Forelimb muscle (tissue), 1 donor: Measurements from ENCODE around the gene SLIT3. TPM values are rescaled to one million over a fixed set of nuclear protein-coding genes. Genes with fewer than 3 reads are reported as not detected.
A peak's percentile ranks its signal among the peaks of the same experiment; 100 is the strongest.

ENCODE experiments used
- DNase-seq: peaks from one replicate; pipeline ENCODE4 v3.0.0-alpha.2; 2013; ENCODE audit warnings: low read depth
- polyA plus RNA-seq: library from polyadenylated mRNA; unstranded; fragments of 120-200 nt; gene quantifications from one replicate; pipeline ENCODE4 v1.2.1, GENCODE V29; 2013; ENCODE audit not compliant: insufficient read length

Gene SLIT3
- 6.8 TPM for polyA plus RNA-seq

DNA sequence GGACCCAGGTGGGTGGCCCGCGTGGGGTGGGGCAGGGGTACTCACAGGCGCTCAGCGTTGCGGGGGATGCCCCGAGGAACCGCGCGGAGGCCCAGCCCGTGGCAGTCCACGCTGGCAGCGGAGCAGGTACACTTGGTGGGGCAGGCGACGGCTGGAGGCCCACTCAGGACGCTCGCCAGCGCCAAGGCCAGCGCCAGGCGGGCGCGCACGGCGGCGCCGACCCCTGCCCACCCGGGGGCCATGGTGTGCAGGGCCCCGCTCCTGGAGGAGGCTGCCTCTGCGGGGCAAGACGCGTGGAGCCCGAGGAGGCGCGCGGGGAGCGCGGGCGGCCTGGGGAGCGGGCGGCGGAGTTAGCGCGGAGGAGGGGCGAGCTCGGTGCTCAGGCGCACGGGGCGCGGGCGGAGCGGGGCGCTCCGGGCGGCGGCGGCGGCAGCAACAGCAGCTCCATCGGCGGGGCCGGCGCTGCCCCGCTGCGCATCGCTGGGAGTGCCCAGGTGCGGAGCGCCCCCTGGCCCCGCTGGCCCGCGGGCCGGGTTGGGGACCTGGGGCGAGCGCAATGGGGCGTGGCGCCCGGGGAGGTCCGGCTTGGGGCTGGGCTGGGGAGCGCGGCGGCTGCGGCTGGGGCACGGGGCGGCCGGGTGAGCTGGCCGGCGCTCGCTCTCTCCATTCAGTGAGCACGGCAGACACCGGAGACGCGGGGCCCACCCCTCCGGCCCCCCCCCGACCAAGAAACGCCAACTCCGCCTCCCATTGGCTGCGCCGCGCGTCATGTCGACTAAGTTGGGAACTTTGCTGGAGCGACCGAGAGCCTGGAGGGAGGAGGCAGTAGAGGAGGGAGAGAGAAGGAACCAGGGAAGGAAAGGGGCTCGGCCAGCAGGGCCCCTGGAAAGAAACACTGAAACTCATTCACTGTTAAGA is at the start of gene SLIT3:
Gene SLIT3 (minus strand): TSS at position 672 of the 918 bp plus-strand sequence. CDS start 430 bp downstream, at position 242.
- DNase-seq, result peak; percentile 20

DNA sequence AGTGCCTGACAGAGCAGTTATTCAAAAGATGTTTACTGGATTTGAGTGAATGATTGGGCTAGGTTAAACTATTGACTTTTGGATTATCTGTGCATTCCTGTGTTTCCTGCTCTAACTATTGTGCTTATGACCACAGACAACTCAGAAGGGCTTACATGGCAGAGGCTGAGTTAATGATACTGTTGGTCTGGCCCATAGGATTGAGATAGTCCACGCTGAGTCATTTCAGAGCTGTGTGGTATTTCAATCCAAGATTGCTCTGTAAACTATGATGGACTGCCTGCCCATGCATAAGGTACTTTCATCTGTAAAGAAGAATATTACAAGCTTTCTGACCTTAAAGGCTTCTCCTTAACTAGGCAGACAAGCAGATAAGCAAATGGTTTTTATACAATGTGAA is 49.1 kb upstream of the SLIT3 start:
- DNase-seq, result no peak

DNA sequence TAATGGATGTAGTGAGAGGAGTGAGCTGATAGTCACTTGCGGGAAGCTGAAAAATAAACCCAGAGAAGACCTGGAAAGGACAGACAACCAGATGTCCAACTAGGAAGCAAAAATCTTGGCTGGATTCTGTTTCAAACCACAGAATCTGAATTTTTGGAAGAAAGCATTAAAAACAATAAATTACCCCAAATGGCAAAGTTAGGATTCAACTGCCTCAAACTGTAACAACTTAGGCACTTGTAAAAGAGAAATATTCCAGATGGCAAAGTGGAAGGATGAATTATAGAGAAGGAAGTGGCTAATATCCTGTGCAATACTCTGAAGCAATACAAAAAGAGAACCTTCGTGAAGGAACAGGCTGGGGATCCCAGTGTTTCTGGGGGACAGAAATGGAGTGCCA is 46.8 kb upstream of the SLIT3 start:
- no peak for DNase-seq

DNA sequence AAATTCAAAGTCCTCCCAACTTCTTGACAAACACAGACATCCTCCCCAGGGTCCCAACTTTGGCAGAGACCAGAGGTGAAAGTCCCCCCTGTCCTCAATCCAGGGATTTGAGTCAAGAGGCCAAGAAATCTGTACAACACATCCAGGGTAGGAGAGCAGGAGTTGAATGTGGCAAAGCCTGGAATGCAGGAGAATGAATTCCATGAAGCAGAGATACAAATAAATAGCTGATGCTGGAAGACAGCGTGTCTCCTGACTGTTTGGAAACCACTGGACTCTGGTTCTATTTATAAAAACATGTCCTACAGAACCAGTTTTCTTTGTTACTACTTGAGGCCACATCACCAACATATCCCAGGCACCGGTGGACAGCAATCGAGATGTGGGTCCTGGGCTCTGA is 43.7 kb upstream of the SLIT3 start:
- DNase-seq, result no peak

DNA sequence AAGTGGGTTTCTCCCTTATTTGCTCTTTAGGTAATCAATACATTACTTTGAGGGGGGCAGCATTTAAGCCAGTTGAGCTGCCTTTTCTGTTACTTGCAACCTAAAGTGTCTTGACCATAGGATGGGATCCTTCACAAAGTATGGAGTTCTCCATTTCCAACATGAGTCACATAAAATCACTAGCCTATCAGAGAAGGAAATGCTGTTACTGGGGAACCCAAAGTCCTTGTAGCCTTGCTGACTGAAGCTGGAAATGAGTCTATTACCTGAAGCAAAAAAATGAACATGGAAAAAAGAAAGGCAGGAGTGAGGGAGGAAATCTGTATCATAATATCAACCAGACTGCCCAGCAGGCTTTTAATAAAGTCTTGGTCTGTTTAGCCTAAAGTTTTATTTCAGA is 42.8 kb upstream of the SLIT3 start:
- DNase-seq, result no peak

DNA sequence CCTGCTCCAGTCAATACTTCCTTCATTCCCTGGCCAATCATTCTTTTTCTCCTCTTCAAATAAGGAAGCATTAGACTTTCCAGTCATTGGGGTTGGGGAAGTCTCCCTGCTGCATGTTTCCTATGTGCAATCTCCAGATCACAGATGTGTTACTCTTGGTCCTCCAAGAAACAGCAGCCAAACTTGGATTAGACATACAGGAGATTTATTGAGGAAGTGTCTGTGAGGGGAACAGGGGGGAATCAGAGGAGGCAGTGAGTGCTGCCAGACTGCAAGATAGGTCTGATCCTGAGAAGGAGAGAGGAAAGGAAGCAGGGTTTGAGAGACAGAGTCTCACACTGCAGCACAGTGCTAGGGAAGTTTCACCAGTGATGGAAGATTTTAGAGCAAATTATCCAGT is 40.6 kb upstream of the SLIT3 start:
- no peak for DNase-seq

GRCh38 chr5:169339869-169340268 is 38.9 kb upstream of the SLIT3 start:
- DNase-seq, result no peak

DNA sequence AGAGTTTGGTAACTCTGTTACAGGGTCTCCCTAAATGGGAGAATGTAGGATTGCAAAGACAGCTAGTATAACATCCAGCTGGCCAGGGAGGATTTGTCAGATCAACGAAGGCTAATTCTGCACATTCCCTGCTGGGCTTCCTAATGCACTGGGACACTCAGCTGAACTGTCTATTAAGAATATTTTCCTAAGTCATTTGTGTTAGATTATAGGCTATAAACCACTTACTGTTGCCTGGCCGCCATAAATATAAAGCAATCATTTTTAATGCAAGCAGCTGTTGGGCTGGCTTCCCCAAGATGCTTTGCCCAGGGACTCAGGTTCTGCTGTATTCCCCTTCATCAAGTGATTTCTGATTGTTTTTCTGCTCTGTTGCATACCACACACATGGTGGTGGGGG is 35.3 kb upstream of the SLIT3 start:
- DNase-seq, result no peak

DNA sequence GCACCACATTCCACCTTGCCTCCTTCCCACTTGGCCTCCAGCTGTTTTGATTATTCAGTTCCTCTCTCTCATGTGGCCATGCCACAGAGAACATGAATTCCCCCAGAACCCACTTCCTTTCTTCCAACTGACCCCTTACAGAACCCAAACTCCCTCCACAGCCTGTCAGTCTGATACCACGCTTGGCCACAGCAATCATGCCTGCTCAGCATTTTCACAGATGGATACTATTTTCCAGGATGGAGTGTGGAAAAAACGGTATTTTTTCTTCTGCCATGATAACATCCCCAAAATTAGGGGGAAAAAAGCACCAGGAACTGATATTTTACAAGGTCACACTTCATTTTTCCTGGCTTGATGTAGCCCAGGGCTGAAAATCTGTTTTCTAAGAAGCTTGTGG is 34.9 kb upstream of the SLIT3 start:
- DNase-seq, result no peak

DNA sequence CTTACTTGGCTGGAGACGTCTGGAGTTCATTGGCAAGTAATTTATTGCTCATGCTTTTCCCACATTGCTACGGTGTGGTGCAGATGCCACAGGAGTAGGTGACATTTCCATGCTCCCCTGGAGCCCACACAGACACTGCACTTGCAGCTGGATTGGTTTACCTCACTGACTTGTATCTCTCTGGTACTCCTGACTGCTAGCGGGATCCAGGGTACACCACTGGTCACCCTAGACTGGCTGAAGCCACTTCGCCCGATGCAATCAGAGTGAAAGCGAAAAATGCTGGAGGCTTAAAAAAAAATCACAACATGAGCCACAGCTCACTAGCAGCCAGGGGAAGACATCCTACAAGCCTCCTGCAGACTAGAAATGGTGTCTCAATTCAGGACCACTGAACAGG is 32.6 kb upstream of the SLIT3 start:
- no peak for DNase-seq

GRCh38 chr5:169331292-169331852 is 30.4 kb upstream of the SLIT3 start:
- DNase-seq, result no peak

DNA sequence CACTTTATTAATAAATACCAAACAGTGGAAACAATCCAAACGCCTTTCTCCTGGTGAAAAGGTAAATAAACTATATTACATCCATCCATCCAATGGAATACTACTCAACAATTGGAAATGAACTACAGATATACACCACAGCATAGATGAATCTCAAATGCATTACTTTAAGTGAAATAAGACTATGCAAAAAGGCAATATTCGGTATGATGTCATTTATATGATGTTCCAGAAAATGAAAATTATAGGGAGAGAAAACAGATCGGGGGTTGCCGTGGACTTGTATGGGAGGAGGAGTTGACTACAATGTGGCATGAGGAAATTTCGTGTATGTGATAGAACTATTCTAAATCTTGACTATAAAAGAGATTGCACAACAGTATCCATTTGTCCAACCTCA is 27.5 kb upstream of the SLIT3 start:
- DNase-seq, result no peak

- no peak for DNase-seq
Measured at GRCh38 chr5:169325273-169325672, 24.3 kb upstream of the SLIT3 start.

- no peak for DNase-seq
Measured at GRCh38 chr5:169318556-169318955, 17.6 kb upstream of the SLIT3 start.

- DNase-seq, result no peak
Measured at GRCh38 chr5:169307646-169308045, 6.7 kb upstream of the SLIT3 start.

DNA sequence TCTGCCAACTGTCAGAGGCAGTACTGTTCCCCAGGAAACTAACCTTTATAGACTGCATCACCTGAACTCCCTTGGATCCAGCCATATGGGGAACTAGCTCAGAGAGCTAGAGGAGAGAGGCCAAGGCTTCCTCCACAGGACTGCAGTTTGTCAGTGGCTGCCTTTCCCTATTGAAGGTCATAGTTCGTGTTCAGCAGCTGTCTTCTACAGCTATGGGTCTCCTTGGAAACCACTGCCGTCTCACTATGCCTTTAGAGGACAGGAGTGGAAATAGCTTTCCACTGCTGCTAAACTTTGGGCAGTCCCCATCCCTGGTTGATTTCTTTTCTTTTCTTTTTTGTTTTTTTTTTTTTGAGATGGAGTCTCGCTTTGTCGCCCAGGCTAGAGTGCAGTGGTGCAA is 4.4 kb upstream of the SLIT3 start:
- no peak for DNase-seq

DNA sequence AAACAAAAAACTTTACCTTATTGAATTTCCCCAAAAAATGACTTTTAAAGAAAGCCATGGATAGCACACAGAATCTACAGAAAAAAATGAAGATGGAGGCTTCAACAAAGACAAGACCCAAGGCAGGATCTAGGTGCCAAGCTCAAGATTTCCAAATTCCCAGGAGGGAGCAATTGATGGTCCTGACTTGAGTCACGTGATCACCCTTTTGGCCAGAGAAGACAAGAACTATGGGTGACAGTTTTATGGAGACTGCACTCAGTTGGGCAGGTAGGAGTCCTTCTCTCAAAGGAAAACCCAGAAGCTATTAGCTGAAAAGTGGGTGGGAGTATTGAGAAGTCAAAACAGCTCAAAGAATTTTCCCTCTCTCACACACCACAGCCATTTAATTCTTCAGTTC is 3.2 kb upstream of the SLIT3 start:
- no peak for DNase-seq

DNA sequence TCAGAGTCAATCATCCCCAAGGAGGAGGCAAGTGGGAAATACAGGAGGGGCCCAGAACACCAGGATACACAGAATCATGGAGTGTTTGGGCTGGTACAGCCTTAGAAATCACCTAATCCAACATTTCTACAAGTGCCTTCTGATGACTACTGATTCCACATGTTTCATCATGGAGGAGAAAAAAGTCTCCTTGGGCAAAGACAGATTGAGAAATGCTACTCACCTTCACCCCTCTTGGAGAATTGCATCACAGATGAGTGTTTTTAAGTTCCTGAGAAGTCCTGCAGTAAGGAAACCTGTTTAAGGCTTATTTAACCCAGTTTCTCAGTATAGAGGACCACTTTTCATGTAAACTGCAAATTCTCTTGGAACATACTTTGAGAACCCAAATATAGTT is 2.2 kb upstream of the SLIT3 start:
- no peak for DNase-seq

DNA sequence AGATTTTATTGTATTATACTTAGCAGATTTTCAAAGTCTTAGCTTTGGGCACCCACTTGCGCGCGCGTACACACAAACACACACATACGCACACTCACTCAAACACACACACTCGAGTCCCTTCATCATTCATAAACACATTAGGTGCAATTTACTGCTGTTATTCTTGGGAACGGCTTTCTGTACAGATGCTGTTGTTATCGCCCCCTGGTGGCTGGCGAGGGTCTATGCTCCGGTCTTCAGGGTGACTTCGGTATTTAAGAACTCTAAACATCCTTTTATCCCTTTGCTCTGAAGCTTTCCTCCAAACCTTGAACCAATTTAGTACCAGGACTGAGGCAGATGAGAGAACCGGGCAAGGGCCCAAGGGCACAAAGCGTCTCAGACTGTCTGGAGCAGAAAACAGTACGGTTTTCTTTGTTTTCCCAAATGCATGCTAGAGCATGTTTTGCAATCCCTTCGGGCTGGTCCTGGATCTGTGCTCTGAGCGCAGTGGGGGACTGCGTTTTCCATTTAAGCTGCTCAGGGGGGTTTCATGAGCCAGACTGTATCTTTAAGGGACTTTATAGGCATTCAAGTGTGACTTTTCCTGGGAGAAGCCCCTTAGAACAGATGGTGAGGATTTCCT is 1.7 kb upstream of the SLIT3 start:
- DNase-seq, result peak; percentile 41

GRCh38 chr5:169301986-169302385 is 1.0 kb upstream of the SLIT3 start:
- DNase-seq, result no peak

DNA sequence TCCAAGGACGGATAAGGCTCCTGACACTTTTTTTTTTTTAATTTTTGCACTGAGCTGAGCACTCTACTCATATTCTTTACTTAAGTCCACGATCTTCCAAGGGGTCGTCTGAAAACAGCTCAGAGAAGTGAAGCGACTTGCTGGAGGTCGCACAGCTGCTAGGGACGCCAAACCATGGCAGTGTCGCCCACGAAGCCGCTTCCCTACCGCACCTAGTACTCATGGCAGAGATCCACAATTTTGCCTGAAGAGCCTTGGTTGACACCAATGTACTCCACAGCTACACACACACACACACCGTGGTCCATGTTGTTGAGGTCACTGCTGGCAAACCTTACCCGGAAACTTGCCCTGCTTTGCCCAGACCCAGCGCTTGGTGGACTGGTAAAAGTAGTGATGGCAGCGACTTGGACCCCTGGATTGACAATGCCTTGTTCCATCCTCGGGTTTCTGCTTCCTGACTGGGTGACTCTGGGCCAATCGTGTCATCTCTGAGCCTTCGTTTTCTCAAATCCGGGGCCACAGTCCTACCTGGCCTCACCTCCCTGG is 521 bp upstream of the SLIT3 start:
- DNase-seq, result no peak

DNA sequence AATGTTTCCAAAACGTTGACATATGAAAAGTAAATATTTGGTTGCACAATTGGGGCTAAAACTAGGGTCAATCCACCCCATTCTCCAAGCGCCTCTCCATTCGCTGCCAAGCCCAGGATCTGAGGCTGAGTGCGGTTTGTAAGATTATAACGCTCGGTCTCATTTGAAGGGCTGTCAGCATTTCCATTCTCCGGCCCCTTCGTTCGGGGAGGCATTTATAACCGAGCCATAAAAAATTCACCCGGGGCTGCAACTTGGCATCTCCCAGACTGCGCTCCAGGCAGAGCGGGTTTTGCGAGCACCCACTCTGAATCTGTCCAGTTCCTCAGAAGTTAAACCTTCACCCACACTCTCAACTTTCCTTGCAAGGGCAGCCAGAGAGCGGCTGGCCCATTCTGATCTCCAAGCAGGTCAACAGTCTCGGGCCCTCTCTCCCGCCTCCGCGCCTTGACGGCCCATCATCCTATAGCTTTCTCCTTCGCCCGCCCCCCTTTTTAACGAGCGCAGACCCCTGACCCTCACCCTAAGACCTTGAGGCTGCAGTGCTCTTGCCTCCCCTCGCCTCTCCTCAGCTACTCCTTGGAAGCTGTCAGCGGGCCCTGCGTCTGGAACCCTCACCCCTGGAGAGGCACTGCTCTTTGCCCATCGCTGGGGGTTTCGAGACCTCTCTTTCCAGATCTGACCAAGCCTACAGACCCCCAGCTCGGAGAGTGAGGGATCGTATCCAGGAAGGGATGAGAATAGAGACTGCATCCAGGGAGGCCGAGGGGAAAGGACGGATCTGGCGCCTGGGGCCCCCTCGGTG is 1.1 kb downstream of the SLIT3 start:
- no peak for DNase-seq
